22Rv1 (cell line): ENCODE results near the gene CAD.

Experiments
- H3K27ac ChIP-seq: fragments of 450-650 bp; 2 replicates; pipeline ENCODE4 v1.5.1; 2017
- CTCF ChIP-seq: fragments of 450-650 bp; IDR thresholded peaks from 2 replicates; pipeline ENCODE4 v1.5.1; 2017; ENCODE audit warnings: mild to moderate bottlenecking
- ZFX ChIP-seq: fragments of 450-650 bp; IDR thresholded peaks from 2 replicates; pipeline ENCODE4 v1.6.1; 2017; ENCODE audit warnings: antibody characterized with exemption, borderline replicate concordance

The CAD gene

DNA sequence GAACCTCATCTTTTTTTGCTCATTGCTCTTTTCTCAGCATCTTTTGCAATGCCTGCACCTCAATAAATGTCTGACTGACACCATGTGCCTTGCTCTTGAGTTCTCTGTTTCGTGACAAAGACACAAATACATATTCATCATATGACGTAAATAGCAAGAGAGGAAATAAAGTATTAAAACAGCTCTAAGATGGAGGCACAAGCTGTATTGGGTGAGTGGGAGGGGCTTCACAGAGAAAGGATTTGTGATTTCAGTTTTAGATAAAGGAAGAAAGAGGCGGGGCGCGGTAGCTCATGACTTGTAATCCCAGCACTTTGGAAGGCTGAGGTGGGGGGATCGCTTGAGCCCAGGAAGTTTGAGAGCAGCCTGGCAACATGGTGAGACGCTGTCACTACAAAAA is 2.9 kb downstream of the CAD start:
- no peak for TF ChIP-seq ZFX
- TF ChIP-seq CTCF, result no peak
- no peak overlapping the region for H3K27ac ChIP-seq

DNA sequence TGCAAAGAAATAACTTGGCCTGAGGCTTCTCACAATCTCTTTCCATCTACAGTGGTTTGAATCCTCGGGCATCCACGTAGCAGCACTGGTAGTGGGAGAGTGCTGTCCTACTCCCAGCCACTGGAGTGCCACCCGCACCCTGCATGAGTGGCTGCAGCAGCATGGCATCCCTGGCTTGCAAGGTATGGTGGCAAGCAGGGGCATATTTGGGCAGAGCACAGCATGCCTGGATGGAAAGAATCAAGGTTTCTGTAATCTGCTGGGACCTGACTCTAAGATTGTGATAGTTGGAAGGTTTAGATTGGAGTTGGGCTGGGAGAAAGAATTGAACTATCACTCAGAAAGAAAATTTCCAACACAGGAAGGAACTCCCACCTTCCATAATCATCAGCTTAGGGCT is 4.0 kb downstream of the CAD start:
- TF ChIP-seq ZFX (no peak), CTCF (no peak)
- H3K27ac ChIP-seq, result no peak overlapping the region

GRCh38 chr2:27222407-27222806 is 5.2 kb downstream of the CAD start:
- TF ChIP-seq ZFX (no peak), CTCF (no peak)
- no peak overlapping the region for H3K27ac ChIP-seq

DNA sequence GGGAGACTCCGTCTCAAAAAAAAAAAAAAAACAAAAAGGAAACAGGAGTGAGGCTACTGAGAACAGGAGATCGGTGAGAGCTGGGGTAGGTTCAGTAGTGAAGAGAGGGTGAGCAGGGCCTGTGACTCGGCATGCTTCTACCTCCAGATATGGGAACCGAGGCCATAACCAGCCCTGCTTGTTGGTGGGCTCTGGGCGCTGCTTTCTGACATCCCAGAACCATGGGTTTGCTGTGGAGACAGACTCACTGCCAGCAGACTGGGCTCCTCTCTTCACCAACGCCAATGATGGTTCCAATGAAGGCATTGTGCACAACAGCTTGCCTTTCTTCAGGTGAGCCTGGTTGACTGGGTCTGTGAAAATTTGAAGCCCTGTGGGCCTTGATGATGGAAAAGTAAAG is 6.2 kb downstream of the CAD start:
- H3K27ac ChIP-seq, result no peak overlapping the region
- TF ChIP-seq ZFX (no peak), CTCF (no peak)

- H3K27ac ChIP-seq, result no peak overlapping the region
- TF ChIP-seq CTCF (no peak), ZFX (no peak)
Observed at GRCh38 chr2:27225526-27225925, 8.4 kb downstream of the CAD start.

DNA sequence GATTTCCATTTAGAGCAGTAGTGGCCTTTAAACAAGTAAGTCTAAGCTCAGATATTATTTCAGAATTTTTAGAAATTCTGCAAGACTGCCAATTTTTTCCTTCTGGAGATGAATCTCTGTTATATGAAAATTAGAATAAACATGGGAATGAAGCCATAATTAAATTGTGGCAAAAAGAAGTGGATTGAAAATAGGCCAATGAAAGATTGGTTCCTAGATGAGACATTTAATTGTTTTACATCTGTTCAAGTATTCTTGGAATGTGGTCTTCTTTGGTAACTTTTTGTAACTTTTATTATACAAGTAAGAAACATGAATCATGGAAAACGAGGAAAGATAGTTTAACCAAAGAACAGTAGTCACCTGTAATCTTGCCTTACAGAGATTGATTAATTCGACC is 10.3 kb downstream of the CAD start:
- TF ChIP-seq ZFX, result no peak
- no peak for TF ChIP-seq CTCF
- no peak overlapping the region for H3K27ac ChIP-seq

- no peak for TF ChIP-seq CTCF
- TF ChIP-seq ZFX, result no peak
- no peak overlapping the region for H3K27ac ChIP-seq
Observed at GRCh38 chr2:27231921-27232320, 14.8 kb downstream of the CAD start.
